Nucleus accumbens (tissue), 56 donors: ENCODE measurements around the gene TENT5C.

Source experiments
- DNase-seq, 56 donors: peaks; one replicate each; lab custom pipeline; 2025; lab: John Stamatoyannopoulos, UW

Gene TENT5C

GRCh38 chr1:117590273-117590925, 15.4 kb upstream of the TENT5C start:
- DNase-seq = no peak

DNA sequence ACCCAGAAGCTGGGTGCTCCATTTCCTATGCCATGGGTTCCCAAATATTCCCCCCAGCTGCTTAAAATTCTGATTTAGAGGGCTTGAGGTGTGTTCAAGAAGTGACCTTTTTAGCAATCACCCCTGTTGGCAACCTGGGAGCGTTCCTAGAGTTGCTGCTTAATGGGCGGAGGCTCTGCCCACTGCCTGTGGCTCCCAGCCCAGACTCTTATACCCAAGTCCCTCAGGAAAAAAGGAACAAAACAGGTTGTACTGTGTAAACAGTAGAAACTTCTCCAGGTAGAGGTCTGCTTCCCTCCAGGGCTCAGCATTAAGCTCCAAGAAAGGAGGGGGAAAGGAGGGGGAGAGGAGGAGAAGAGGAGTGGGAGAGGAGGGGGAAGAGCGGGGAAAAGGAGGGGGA, 14.6 kb upstream of the TENT5C start:
- no peak for DNase-seq

- no peak for DNase-seq
These were observed 13.7 kb upstream of the TENT5C start for GRCh38 chr1:117592155-117592554.

DNA sequence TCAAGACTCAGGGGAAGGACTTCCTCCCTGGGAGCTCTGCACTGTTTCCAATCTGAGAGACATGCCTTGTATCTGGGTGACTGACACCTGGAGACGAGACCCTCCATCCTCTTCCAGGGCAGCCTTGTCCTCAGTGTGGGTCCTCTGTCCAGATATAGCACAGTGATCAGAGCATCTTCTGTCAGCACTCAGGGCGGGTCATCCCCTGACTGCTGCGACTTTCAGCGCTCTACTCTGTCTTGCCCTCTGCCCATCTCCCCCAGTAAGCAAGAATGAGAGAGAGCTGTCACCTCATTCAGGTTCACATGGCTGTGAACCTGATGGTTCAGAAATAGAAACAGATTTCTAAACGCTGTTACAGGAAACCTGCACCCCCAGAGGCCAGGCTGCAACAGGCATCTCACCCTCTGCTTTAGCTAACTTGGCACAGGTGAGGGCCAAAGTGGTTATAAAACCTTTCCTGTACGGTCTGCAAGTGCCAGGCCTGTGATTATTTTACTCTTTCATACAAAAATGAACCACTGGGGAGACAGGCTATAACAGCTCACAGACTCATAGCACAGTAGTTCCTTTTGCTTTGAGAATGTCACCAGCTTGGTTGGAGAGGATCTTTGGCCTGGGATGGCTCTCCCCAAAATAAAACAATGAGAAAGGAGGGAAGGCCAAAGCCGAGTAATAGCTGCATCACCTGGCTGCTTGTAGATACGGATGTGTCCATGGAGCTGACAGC, 11.4 kb upstream of the TENT5C start:
- DNase-seq = no peak

GRCh38 chr1:117596023-117596720, 9.7 kb upstream of the TENT5C start:
- DNase-seq = no peak

GRCh38 chr1:117598489-117598888, 7.4 kb upstream of the TENT5C start:
- DNase-seq = no peak

DNA sequence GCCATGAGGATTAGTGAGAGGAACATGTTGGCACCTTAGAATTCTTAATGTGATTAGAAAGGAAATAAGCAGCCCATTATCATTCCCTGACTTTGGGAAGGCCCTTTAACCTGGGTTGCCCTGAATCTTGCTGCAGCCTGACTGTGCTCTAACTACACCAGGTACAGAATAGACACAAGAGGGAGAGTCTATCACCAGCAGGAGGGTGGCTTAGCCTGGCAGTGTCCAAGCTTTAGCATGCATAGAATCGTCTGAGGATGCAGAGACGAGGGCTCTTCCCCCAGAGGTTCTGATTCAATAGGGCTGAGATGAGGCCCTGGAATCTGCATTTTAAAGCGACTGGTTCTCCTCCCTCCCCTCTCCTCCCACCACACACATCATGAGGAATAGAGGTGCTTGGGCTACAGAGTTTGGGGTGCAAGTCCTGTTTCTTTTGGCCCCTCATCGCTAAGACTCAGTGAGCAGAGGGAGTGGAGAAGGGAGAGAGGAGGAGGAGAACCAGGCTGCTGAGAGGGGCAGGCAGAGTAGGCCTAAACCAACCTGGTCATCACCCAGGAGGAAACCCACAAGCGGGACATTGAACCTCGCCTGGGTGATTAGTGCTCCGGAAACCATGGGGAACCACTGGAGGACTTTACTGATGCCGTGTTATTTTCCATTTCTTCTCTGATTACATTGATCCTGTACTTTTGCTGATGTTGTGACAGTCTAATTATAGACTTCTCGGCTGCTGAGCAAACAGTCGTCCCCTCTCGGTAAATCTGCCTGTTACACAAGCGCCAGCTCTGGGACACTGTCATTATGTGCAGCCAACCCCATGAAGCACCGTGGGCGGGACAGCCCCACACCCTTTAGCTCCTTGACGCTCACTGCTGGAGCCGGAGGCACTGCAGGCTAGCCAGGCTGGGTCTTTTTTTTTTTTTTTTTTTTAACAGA, 6.3 kb upstream of the TENT5C start:
- DNase-seq = no peak

- no peak for DNase-seq
These were observed 5.4 kb upstream of the TENT5C start for GRCh38 chr1:117600325-117600943.

- no peak for DNase-seq
These were observed 4.9 kb upstream of the TENT5C start for GRCh38 chr1:117600966-117601365.

GRCh38 chr1:117602862-117603261, 3.0 kb upstream of the TENT5C start:
- DNase-seq = no peak

DNA sequence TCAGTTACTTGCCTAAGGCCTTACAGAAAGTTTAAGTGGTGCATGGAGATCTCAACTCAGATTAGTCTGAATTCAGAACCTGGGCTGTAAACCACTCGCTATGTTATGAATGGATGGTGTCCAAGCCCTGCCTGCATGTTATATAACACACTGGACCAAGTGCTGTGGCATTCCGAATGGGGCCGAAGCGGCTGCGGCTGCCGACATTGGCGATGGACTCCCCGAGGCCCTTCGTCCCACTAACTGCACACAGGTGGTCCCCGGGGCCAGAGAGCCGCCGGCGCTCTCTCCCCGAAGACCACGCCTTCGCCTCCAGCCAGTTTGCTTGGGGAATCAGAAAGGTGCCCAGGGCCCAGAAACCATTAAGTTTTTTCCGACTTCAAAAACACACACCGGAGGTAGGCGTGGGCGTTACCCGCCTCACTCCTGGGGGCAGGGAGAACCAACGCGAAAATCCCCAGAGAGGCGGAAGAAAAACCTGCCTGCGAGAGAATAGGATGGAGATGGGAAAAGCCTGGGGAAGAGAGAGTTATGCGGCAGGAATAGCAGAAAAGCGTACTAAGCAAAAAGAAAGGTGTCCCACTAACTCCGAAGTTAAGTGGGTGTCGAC, 579 bp upstream of the TENT5C start:
- peak in 12 of 56 donors; percentile 10 to 56 (median 46) for DNase-seq

DNA sequence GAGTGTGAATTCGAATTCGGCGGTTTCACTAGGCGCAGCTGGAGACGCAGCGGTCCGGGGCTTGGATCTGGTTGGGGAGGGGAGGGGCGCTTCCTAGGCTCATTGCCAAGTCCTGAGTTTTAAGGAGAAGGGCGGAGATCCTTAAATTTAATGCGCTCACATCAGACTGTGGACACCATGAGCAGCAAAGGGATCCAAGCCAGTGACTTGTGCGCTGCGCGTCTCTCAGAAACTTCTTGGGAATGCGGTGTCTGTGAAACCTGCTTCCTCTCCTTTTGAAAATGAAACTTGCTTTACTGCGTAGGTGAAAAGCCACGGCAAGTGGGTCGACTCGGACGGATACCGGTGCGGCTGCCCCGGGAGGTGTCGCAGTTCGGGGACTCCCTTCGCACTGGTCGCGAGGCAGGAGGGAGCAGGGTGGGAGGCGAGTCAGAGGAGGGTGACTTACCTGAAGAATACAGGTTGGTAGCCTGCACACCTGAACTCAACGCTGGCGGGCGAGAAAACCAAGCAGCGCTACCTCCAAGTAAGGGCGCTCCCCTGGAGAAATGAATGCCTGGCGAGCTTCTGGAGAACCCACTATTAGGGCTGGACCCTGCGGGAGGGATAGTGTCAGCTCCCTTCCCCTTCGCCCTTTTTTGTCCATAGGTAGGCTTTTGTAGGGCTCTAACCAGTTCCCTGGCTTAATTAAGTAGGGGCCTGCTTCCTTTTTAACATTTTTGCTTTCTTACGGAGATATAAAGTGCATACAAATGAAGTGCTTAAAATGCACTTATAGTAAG, 992 bp downstream of the TENT5C start:
- peak in 1 of 56 donors; percentile 36 for DNase-seq

DNA sequence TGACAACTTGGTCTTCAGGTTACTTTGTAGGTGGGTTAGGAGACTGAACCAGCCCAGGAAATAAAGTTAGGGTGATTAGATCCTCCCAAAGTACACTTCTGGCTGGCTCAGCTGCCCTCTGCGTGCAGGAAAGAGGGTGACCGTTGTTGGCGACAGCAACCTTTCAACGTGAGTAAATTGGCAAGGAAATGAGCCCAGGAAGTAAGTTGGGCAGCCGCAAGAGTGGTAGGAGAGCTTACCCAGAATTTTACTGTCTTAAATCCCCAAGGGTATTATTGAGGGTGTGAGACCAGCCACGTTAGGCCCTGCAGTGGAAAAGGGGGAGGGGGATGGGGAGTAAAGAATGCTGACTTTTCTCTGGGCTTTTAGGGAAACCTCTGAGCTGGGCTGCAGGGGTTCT, 1.6 kb downstream of the TENT5C start:
- no peak for DNase-seq

DNA sequence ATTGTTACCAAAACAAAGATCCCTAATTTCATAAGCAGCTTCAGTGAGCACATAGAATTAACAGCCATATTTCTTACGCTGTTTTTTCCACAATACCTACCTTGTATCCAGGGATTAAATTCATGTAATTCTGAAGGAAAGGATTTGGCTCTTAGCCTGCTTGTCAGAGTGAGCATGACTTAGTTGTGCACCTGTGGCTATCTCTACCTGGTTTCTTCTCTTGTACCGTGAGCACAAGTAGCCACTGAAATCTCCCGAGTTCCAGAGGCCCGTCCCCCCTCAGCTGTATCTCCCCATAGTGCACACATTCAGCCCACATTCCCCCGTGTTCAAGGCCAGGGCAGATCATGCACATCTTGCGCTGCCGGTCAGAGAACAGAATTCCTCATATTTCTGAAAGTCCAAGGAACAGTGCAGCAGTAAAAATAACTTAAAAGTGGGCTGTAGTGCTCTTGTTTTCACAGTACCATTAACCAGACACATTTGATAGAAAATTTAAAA, 2.3 kb downstream of the TENT5C start:
- DNase-seq = no peak

DNA sequence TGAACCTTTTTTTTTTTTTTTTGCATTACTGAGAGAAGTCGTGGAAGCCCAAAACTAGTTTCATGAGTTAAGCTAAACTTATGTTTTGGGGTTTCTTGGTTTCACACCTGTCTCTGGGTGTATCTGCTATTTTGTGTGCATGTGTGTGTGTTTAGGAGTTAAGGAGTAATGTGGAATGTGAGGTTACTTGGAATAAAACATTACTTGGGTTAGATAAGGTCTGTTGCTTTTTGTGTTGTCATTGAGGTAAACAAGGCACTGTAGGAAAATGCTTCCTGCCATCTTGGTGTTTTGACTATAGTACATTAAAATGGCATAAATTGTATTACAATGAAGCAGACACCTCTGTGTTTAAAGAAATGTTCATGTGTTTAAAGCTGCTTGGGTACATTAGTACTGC, 2.9 kb downstream of the TENT5C start:
- DNase-seq = no peak

DNA sequence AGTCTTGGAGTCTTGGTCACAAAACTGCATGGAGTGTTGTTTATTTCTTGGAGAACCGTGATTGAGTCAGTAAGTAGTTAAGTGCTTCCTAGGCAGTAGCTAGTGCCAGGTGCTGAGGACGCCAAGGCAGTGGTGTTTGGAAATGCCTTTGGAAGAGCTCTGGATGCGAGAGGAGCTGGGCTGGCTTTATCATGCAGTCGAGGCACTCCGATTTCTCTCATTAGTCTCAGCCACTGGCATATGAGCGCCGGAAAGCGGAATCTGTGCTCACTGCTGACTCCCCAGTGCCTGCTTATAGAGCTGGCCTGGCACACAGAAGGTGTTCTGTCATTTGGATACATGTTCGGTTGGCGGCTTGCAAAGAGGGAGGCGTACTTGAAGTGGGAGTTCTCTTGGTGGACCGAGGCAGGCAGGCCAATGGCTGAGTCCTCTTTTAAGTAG, 3.6 kb downstream of the TENT5C start:
- no peak for DNase-seq

DNA sequence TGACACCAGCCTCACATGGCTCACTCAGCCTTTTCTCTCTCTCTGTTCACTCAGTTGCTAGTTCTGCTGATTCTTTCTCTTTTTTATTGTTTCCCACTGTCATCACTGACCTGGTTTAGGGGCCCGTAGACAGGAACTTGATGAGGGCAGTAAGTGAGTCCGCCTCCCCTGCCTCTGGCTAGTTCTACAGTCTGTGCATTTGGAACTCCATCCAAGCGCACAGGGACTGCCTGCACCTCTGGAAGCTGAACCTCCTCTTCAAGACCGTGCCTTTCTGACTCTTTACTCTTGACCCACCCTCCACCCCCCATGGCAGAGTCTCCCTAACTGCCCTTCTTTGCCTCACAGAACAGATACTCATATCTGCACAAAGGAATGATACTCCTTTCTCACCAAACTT, 4.2 kb downstream of the TENT5C start:
- DNase-seq = no peak

GRCh38 chr1:117611121-117611601, 5.3 kb downstream of the TENT5C start:
- DNase-seq = no peak
